Lower lobe of right lung (tissue), 2 donors: ENCODE measurements around the gene MVP. TPM values are rescaled to one million over a fixed set of nuclear protein-coding genes. Genes with fewer than 3 reads are reported as not detected.

Experiments used
- ATAC-seq, 2 donors: fragments of 200-7000 bp; cut with Tn5 transposase; one replicate each; pipeline ENCODE4 v1.9.1; 2020 to 2022; ENCODE audit warnings: mild to moderate bottlenecking in 2 of 2, moderate library complexity in 2 of 2
- DNase-seq: peaks from one replicate; pipeline ENCODE4 v3.0.0-alpha.2; 2020
- H3K27ac ChIP-seq: fragments of 200-600 bp; one replicate; pipeline ENCODE4 v1.8.0; 2022
- H3K27me3 ChIP-seq: fragments of 200-600 bp; one replicate; pipeline ENCODE4 v1.8.0; 2022; ENCODE audit warnings: low read depth
- H3K36me3 ChIP-seq: fragments of 200-600 bp; one replicate; pipeline ENCODE4 v1.8.0; 2022; ENCODE audit warnings: mild to moderate bottlenecking
- H3K4me1 ChIP-seq: fragments of 200-600 bp; one replicate; pipeline ENCODE4 v1.8.0; 2022
- H3K4me3 ChIP-seq: fragments of 200-600 bp; one replicate; pipeline ENCODE4 v1.8.0; 2022; ENCODE audit warnings: mild to moderate bottlenecking
- H3K9me3 ChIP-seq: fragments of 200-600 bp; one replicate; pipeline ENCODE4 v1.8.0; 2022
- CTCF ChIP-seq: fragments of 200-600 bp; IDR thresholded peaks from one replicate; pipeline ENCODE4 v1.8.0; 2022; ENCODE audit warnings: antibody characterized with exemption, mild to moderate bottlenecking
- intact Hi-C: fragments of 100-400 bp; cut with DNase I; formaldehyde crosslinking; loops from one replicate; pipeline ENCODE4 v1.11.0; 2022
- total RNA-seq: library from RNA; stranded (reverse); fragmentation: NEBNext Ultra II Directional; extraction: Animal tissue kit (Norgen Biotek cat#: 25700); gene quantifications from one replicate; pipeline ENCODE4 v1.2.1, GENCODE V29; 2021
- donor health status: DM: no; HTN: yes; CAD: no; lungs with severe emphysema.

Gene MVP
- total RNA-seq, 1 donor from 2014 or later: 248 TPM

- H3K36me3 ChIP-seq: peaks cover 21% of the 10 kb centered on the region
- peak overlapping the region; percentile 86 for H3K27ac ChIP-seq
- DNase-seq: peak; percentile 78
- peak overlapping the region; percentile 69 for H3K4me3 ChIP-seq
- H3K9me3 ChIP-seq: no peaks in the 10 kb centered on the region
- peaks cover 53% of the 10 kb centered on the region for H3K4me1 ChIP-seq
- no peak for ATAC-seq
- intact Hi-C loops: no loop called here
- TF ChIP-seq CTCF: no peak
- no peaks in the 10 kb centered on the region for H3K27me3 ChIP-seq
Measured at GRCh38 chr16:29806641-29807425, 13.4 kb upstream of the MVP start.

GRCh38 chr16:29807426-29808218 lies 12.6 kb upstream of the MVP start:
- intact Hi-C loops: no loop called here
- peaks cover 60% of the 10 kb centered on the region for H3K4me1 ChIP-seq
- peak overlapping the region; percentile 69 for H3K4me3 ChIP-seq
- H3K9me3 ChIP-seq: no peaks in the 10 kb centered on the region
- DNase-seq (peak; percentile 92), ATAC-seq (peak; percentile 41 to 45)
- TF ChIP-seq CTCF: peak; percentile 60
- H3K27ac ChIP-seq: peak overlapping the region; percentile 86
- peaks cover 21% of the 10 kb centered on the region for H3K36me3 ChIP-seq
- no peaks in the 10 kb centered on the region for H3K27me3 ChIP-seq

- DNase-seq (no peak), ATAC-seq (no peak)
- peaks cover 21% of the 10 kb centered on the region for H3K36me3 ChIP-seq
- intact Hi-C loops: no loop called here
- peaks cover 62% of the 10 kb centered on the region for H3K4me1 ChIP-seq
- peak overlapping the region; percentile 86 for H3K27ac ChIP-seq
- TF ChIP-seq CTCF: no peak
- no peaks in the 10 kb centered on the region for H3K27me3 ChIP-seq
- H3K9me3 ChIP-seq: no peaks in the 10 kb centered on the region
- H3K4me3 ChIP-seq: peak overlapping the region; percentile 69
Measured at GRCh38 chr16:29808219-29808900, 11.9 kb upstream of the MVP start.

GRCh38 chr16:29809031-29809747 lies 11.1 kb upstream of the MVP start:
- no peak for TF ChIP-seq CTCF
- DNase-seq: no peak
- Histone ChIP-seq H3K4me3 (peak overlapping the region; percentile 69), H3K9me3 (no peaks in the 10 kb centered on the region), H3K36me3 (peaks cover 21% of the 10 kb centered on the region), H3K4me1 (peaks cover 57% of the 10 kb centered on the region), H3K27ac (peak overlapping the region; percentile 86), H3K27me3 (no peaks in the 10 kb centered on the region)
- ATAC-seq: no peak
- intact Hi-C loops: no loop called here
